Measurements from ENCODE around the gene DPP3. TPM values are rescaled to one million over a fixed set of nuclear protein-coding genes. Genes with fewer than 3 reads are reported as not detected.

Gene DPP3
- total RNA-seq, 1 experiment from 2014 or later, result 135 TPM

DNA sequence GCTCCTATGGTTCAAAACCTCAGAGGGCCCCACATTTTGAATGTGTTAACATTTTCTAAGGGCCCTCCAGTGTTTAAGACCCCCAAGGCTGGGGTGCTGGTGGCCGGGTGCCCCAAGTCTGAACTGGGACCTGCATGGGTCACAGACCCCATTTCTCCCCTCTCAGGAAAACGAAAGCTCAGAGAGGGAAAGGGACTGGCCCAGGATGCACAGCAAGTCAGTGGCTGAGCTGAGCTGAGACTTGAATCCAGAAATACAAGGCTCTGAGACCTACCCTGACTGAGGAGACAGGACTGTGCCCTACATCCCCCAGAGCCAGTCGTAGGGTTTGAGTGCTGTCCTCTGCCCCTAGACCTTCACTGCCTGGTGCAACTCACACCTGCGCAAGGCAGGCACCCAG lies 70.7 kb downstream of the DPP3 start:
- Histone ChIP-seq H3K36me3 (ENCODE audit: low read depth, low read length) (no peaks in the 10 kb centered on the region), H3K4me3 (ENCODE audit: low read length) (no peak overlapping the region), H3K79me2 (ENCODE audit: low read length) (no peaks in the 10 kb centered on the region), H3K9me2 (replicated peaks; ENCODE audit: low read length) (no peaks in the 10 kb centered on the region), H3K4me1 (ENCODE audit: insufficient read depth, low read length) (no peaks in the 10 kb centered on the region), H3K4me2 (ENCODE audit: low read length) (no peak overlapping the region), H3K27ac (ENCODE audit: low read length) (no peak overlapping the region), H2AFZ (ENCODE audit: low read length) (no peak overlapping the region), H3F3A (ENCODE audit: low read length, unreplicated experiment) (no peaks in the 10 kb centered on the region), H3K27me3 (ENCODE audit: low read length) (no peaks in the 10 kb centered on the region), H3K9ac (ENCODE audit: low read length) (no peak overlapping the region), H3K9me3 (ENCODE audit: low read length) (no peaks in the 10 kb centered on the region), H4K20me1 (ENCODE audit: low read length) (no peaks in the 10 kb centered on the region)
- TF ChIP-seq EZH2 (IDR thresholded peaks at IDR 0.05; ENCODE audit: low read length, unreplicated experiment), result no peak
- no peak for TF ChIP-seq EZH2phosphoT487 (IDR thresholded peaks at IDR 0.05; ENCODE audit: borderline replicate concordance, low read length)
- TF ChIP-seq, protein P1, sequence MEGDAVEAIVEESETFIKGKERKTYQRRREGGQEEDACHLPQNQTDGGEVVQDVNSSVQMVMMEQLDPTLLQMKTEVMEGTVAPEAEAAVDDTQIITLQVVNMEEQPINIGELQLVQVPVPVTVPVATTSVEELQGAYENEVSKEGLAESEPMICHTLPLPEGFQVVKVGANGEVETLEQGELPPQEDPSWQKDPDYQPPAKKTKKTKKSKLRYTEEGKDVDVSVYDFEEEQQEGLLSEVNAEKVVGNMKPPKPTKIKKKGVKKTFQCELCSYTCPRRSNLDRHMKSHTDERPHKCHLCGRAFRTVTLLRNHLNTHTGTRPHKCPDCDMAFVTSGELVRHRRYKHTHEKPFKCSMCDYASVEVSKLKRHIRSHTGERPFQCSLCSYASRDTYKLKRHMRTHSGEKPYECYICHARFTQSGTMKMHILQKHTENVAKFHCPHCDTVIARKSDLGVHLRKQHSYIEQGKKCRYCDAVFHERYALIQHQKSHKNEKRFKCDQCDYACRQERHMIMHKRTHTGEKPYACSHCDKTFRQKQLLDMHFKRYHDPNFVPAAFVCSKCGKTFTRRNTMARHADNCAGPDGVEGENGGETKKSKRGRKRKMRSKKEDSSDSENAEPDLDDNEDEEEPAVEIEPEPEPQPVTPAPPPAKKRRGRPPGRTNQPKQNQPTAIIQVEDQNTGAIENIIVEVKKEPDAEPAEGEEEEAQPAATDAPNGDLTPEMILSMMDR (conservative IDR thresholded peaks at IDR 0.05; ENCODE audit: low read depth, low read length), result no peak
- ChIA-PET CTCF (no interaction called here), POLR2A (ENCODE audit: unreplicated experiment) (no interaction called here)
- ATAC-seq (no peak), DNase-seq (no peak)
- intact Hi-C loops (cut with micrococcal nuclease), result no loop called here
- no TSS peak for BruUV-seq (replicated peaks)

DNA sequence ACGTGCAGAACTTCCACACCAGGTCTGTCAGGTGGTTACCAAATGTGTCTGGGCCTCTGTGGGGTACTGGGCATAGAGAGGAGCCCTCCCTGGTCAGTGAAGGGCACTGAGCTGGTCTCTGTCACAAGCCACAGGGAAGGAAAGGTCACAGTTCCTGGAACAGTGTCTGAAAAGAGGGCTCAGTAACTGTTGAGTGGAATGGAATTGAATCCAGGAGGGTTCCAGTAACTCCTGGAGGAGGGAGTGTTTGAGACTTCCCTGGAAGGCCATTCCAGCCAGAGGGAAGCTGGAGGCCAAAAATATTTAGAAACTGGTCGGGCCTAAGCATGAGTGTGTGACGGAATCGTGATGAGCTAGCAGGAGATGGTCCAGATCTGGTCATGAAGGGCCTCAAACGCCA lies 74.4 kb downstream of the DPP3 start:
- Histone ChIP-seq H3K9ac (ENCODE audit: low read length) (no peak overlapping the region), H3F3A (ENCODE audit: low read length, unreplicated experiment) (no peaks in the 10 kb centered on the region), H3K9me3 (ENCODE audit: low read length) (no peaks in the 10 kb centered on the region), H3K36me3 (ENCODE audit: low read depth, low read length) (no peaks in the 10 kb centered on the region), H3K4me2 (ENCODE audit: low read length) (no peak overlapping the region), H3K4me3 (ENCODE audit: low read length) (no peak overlapping the region), H3K27ac (ENCODE audit: low read length) (no peak overlapping the region), H3K27me3 (ENCODE audit: low read length) (no peaks in the 10 kb centered on the region), H2AFZ (ENCODE audit: low read length) (no peak overlapping the region), H4K20me1 (ENCODE audit: low read length) (no peaks in the 10 kb centered on the region), H3K79me2 (ENCODE audit: low read length) (no peaks in the 10 kb centered on the region), H3K9me2 (replicated peaks; ENCODE audit: low read length) (no peaks in the 10 kb centered on the region), H3K4me1 (ENCODE audit: insufficient read depth, low read length) (no peaks in the 10 kb centered on the region)
- TF ChIP-seq EZH2 (IDR thresholded peaks at IDR 0.05; ENCODE audit: low read length, unreplicated experiment) (no peak), EZH2phosphoT487 (IDR thresholded peaks at IDR 0.05; ENCODE audit: borderline replicate concordance, low read length) (no peak)
- TF ChIP-seq, protein P1 (conservative IDR thresholded peaks at IDR 0.05; ENCODE audit: low read depth, low read length), result no peak
- CTCF ChIA-PET, result no interaction called here
- intact Hi-C loops (cut with micrococcal nuclease), result no loop called here
- no peak for DNase-seq
- ATAC-seq, result no peak
- POLR2A ChIA-PET (ENCODE audit: unreplicated experiment), result no interaction called here
- BruUV-seq (replicated peaks), result no TSS peak

GRCh38 chr11:66555416-66555815 lies 75.2 kb downstream of the DPP3 start:
- POLR2A ChIA-PET (ENCODE audit: unreplicated experiment), result no interaction called here
- BruUV-seq (replicated peaks), result no TSS peak

More at GRCh38 chr11:66555416-66555815, 75.2 kb downstream of the DPP3 start:
- Histone ChIP-seq H3K27me3 (ENCODE audit: low read length) (no peaks in the 10 kb centered on the region), H3K36me3 (ENCODE audit: low read depth, low read length) (no peaks in the 10 kb centered on the region), H3K79me2 (ENCODE audit: low read length) (no peaks in the 10 kb centered on the region), H3K4me1 (ENCODE audit: insufficient read depth, low read length) (no peaks in the 10 kb centered on the region), H2AFZ (ENCODE audit: low read length) (no peak overlapping the region), H3K4me3 (ENCODE audit: low read length) (no peak overlapping the region), H3K4me2 (ENCODE audit: low read length) (no peak overlapping the region), H3K27ac (ENCODE audit: low read length) (no peak overlapping the region), H4K20me1 (ENCODE audit: low read length) (no peaks in the 10 kb centered on the region), H3K9me2 (replicated peaks; ENCODE audit: low read length) (no peaks in the 10 kb centered on the region), H3K9me3 (ENCODE audit: low read length) (no peaks in the 10 kb centered on the region), H3F3A (ENCODE audit: low read length, unreplicated experiment) (no peaks in the 10 kb centered on the region), H3K9ac (ENCODE audit: low read length) (no peak overlapping the region)
- CTCF ChIA-PET, result no interaction called here
- intact Hi-C loops (cut with micrococcal nuclease), result no loop called here
- ATAC-seq (no peak), DNase-seq (no peak)
- TF ChIP-seq, protein P1 (conservative IDR thresholded peaks at IDR 0.05; ENCODE audit: low read depth, low read length), result no peak
- TF ChIP-seq EZH2phosphoT487 (IDR thresholded peaks at IDR 0.05; ENCODE audit: borderline replicate concordance, low read length) (no peak), EZH2 (IDR thresholded peaks at IDR 0.05; ENCODE audit: low read length, unreplicated experiment) (no peak)

Data from PC-3 (cell line).